Liver (tissue), 9 donors: Measurements from ENCODE around the gene KCNC4. TPM values are rescaled to one million over a fixed set of nuclear protein-coding genes. Genes with fewer than 3 reads are reported as not detected.

Experiments
- DNase-seq: peaks from one replicate; pipeline ENCODE4 v3.0.0-alpha.2; 2017; ENCODE audit warnings: low spot score
- H3K27ac ChIP-seq, 2 donors: one replicate each; pipeline ENCODE4 v1.7.0; 2013; ENCODE audit warnings: inconsistent platforms in 2 of 2, low read length in 2 of 2, control low read depth in 1 of 2, low read depth in 1 of 2, mild to moderate bottlenecking in 1 of 2
- H3K27me3 ChIP-seq, 4 donors: one replicate each; pipeline versions ENCODE4 v1.6.1 to v1.7.0; 2013; ENCODE audit warnings: low read length in 3 of 4, inconsistent platforms in 1 of 4, mild to moderate bottlenecking in 1 of 4, moderate library complexity in 1 of 4; ENCODE audit not compliant: control insufficient read depth in 4 of 4, insufficient read depth in 4 of 4
- H3K36me3 ChIP-seq, 4 donors: one replicate each; pipeline versions ENCODE4 v1.6.1 to v1.7.0; 2013; ENCODE audit warnings: low read length in 3 of 4, mild to moderate bottlenecking in 3 of 4, low read depth in 1 of 4, moderate library complexity in 1 of 4; ENCODE audit not compliant: control insufficient read depth in 4 of 4, insufficient read depth in 3 of 4
- H3K4me1 ChIP-seq, 4 donors: one replicate each; pipeline versions ENCODE4 v1.6.1 to v1.7.0; 2013; ENCODE audit warnings: low read length in 3 of 4, mild to moderate bottlenecking in 3 of 4, moderate library complexity in 1 of 4; ENCODE audit not compliant: control insufficient read depth in 4 of 4, insufficient read depth in 4 of 4
- H3K4me3 ChIP-seq, 3 donors: one replicate each; pipeline versions ENCODE4 v1.6.1 to v1.7.0; 2013; ENCODE audit warnings: low read length in 3 of 3, control low read depth in 1 of 3, low read depth in 1 of 3, mild to moderate bottlenecking in 1 of 3
- H3K9ac ChIP-seq, 2 donors: one replicate each; pipeline ENCODE4 v1.7.0; 2013; ENCODE audit warnings: low read length in 2 of 2, mild to moderate bottlenecking in 2 of 2, moderate library complexity in 2 of 2, control low read depth in 1 of 2, low read depth in 1 of 2
- H3K9me3 ChIP-seq, 4 donors: one replicate each; pipeline versions ENCODE4 v1.6.1 to v1.7.0; 2013; ENCODE audit warnings: low read length in 3 of 4; ENCODE audit not compliant: control insufficient read depth in 4 of 4
- EGR1 ChIP-seq, 2 donors: IDR thresholded peaks; 2 replicates each; pipeline ENCODE4 v1.6.1; 2016 to 2018; ENCODE audit warnings: antibody characterized with exemption in 2 of 2, low read depth in 2 of 2
- FOXA1 ChIP-seq: IDR thresholded peaks from 2 replicates; pipeline ENCODE4 v1.6.1; 2016; ENCODE audit warnings: antibody characterized with exemption
- FOXA2 ChIP-seq: IDR thresholded peaks from 2 replicates; pipeline ENCODE4 v1.6.1; 2016; ENCODE audit warnings: antibody characterized with exemption
- GABPA ChIP-seq, 2 donors: IDR thresholded peaks in 1 of 2; conservative IDR thresholded peaks in 1 of 2; 2 replicates each; pipeline ENCODE4 v1.6.1; 2016; ENCODE audit warnings: antibody characterized with exemption in 2 of 2, mild to moderate bottlenecking in 1 of 2, moderate library complexity in 1 of 2
- HNF4A ChIP-seq, 2 donors: conservative IDR thresholded peaks; 2 replicates each; pipeline ENCODE4 v1.6.1; 2016; ENCODE audit warnings: antibody characterized with exemption in 2 of 2, mild to moderate bottlenecking in 2 of 2
- HNF4G ChIP-seq: IDR thresholded peaks from 2 replicates; pipeline ENCODE4 v1.6.1; 2016; ENCODE audit warnings: antibody characterized with exemption
- JUND ChIP-seq, 2 donors: IDR thresholded peaks; 2 replicates each; pipeline ENCODE4 v1.6.1; 2016; ENCODE audit warnings: antibody characterized with exemption in 2 of 2
- NR2F2 ChIP-seq: IDR thresholded peaks from 2 replicates; pipeline ENCODE4 v1.6.1; 2016; ENCODE audit warnings: antibody characterized with exemption
- RAD21 ChIP-seq, 2 donors: IDR thresholded peaks; 2 replicates each; pipeline ENCODE4 v1.6.1; 2016; ENCODE audit warnings: antibody characterized with exemption in 2 of 2, mild to moderate bottlenecking in 2 of 2
- RXRA ChIP-seq, 2 donors: IDR thresholded peaks; 2 replicates each; pipeline ENCODE4 v1.6.1; 2017 to 2018; ENCODE audit warnings: antibody characterized with exemption in 2 of 2, mild to moderate bottlenecking in 1 of 2
- SP1 ChIP-seq: IDR thresholded peaks from 2 replicates; pipeline ENCODE4 v1.6.1; 2018; ENCODE audit warnings: antibody characterized with exemption, mild to moderate bottlenecking
- TAF1 ChIP-seq: conservative IDR thresholded peaks from 2 replicates; pipeline ENCODE4 v1.6.1; 2016; ENCODE audit warnings: antibody characterized with exemption, mild to moderate bottlenecking
- YY1 ChIP-seq: IDR thresholded peaks from 2 replicates; pipeline ENCODE4 v1.6.1; 2016; ENCODE audit warnings: antibody characterized with exemption, mild to moderate bottlenecking
- WGBS: extraction: QIAGEN DNeasy Blood & Tissue Kit; methylation state at CpG from one replicate; pipeline ENCODE4 v1.1.7; 2013; 5-methylcytosine and 5-hydroxymethylcytosine counted together
- polyA plus RNA-seq, 2 donors: library from polyadenylated mRNA; stranded (reverse) in 1 of 2; unstranded in 1 of 2; fragments of 200-250 nt in 1 of 2; fragments of >200 nt in 1 of 2; fragmentation: Nextera tagmentation in 1 of 2; extraction: Ambion mirVana in 1 of 2; gene quantifications; one replicate each; pipeline versions ENCODE4 v1.2.1 to v1.2.3, GENCODE V29; 2013 to 2015
- total RNA-seq, 2 donors: library from RNA; depleted of rRNA; stranded (reverse); fragments of >200 nt; gene quantifications; one replicate each; pipeline ENCODE4 v1.2.3, GENCODE V29; 2014
- TF ChIP-seq, protein P1 (sequence below): IDR thresholded peaks from 2 replicates; pipeline ENCODE4 v1.6.1; 2016; ENCODE audit warnings: antibody characterized with exemption
- TF ChIP-seq, protein P2 (sequence below): IDR thresholded peaks from 2 replicates; pipeline ENCODE4 v1.6.1; 2016; ENCODE audit warnings: antibody characterized with exemption
- TF ChIP-seq, protein P3 (sequence below): fragments of 150-350 bp; IDR thresholded peaks from 2 replicates; pipeline ENCODE4 v1.5.1; 2017; ENCODE audit warnings: improper control_type of control experiment, low read depth, low read length; ENCODE audit not compliant: missing input control
- TF ChIP-seq, protein P4 (sequence below): IDR thresholded peaks from 2 replicates; pipeline ENCODE4 v1.6.1; 2016; ENCODE audit warnings: antibody characterized with exemption, mild to moderate bottlenecking
- TF ChIP-seq, protein P5 (sequence below): IDR thresholded peaks from 2 replicates; pipeline ENCODE4 v1.6.1; 2016; ENCODE audit warnings: antibody characterized with exemption
- donor health status: healthy.
- donor health status: healthy.
- donor health status: healthy.
- donor health status: healthy.
- donor health status: healthy.

KCNC4 gene
- total and polyA plus RNA-seq, 4 donors: 0.46 to 2.5 (median 1.5) TPM

DNA sequence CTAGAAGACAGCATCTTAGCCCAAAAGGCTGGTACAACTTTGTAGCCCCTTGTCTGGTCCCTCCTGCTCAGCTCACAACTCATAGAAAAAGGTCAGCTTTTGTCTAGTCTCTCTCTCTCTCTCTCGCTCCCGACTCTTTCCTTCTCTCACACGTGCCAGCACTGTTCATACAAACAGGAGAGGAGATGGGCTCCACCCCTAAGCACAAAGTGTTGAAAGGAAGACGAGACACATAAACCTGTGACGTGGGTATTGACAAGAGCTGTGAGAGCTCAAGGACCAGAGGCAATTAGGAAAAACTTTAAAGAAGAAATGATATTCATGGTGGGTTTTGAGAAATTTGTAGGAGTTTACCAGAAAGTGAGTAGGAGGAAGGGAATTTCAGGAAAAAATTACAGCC lies 23.6 kb upstream of the KCNC4 start:
- Histone ChIP-seq H3K4me3 (no peak overlapping the region), H3K36me3 (no peaks in the 10 kb centered on the region), H3K4me1 (peaks cover 0 to 4% (median 3%) of the 10 kb centered on the region in 4 donors), H3K27me3 (peaks cover 0 to 4% (median 0%) of the 10 kb centered on the region in 4 donors), H3K27ac (no peak overlapping the region), H3K9me3 (no peaks in the 10 kb centered on the region), H3K9ac (no peak overlapping the region)
- no peak for DNase-seq
- WGBS: 31% methylated on average over 5 of the region's 5 CpGs
- TF ChIP-seq, protein P1, sequence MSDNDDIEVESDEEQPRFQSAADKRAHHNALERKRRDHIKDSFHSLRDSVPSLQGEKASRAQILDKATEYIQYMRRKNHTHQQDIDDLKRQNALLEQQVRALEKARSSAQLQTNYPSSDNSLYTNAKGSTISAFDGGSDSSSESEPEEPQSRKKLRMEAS: no peak
- TF ChIP-seq NR2F2: no peak
- no peak for TF ChIP-seq TAF1
- TF ChIP-seq EGR1 (IDR thresholded peaks at IDR 0.05; ENCODE audit: low read depth in 2 of 2): no peak
- no peak for TF ChIP-seq YY1
- TF ChIP-seq FOXA1: no peak
- TF ChIP-seq, protein P2, sequence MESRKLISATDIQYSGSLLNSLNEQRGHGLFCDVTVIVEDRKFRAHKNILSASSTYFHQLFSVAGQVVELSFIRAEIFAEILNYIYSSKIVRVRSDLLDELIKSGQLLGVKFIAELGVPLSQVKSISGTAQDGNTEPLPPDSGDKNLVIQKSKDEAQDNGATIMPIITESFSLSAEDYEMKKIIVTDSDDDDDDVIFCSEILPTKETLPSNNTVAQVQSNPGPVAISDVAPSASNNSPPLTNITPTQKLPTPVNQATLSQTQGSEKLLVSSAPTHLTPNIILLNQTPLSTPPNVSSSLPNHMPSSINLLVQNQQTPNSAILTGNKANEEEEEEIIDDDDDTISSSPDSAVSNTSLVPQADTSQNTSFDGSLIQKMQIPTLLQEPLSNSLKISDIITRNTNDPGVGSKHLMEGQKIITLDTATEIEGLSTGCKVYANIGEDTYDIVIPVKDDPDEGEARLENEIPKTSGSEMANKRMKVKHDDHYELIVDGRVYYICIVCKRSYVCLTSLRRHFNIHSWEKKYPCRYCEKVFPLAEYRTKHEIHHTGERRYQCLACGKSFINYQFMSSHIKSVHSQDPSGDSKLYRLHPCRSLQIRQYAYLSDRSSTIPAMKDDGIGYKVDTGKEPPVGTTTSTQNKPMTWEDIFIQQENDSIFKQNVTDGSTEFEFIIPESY: no peak
- no peak for TF ChIP-seq HNF4A (conservative IDR thresholded peaks at IDR 0.05)
- TF ChIP-seq, protein P3, sequence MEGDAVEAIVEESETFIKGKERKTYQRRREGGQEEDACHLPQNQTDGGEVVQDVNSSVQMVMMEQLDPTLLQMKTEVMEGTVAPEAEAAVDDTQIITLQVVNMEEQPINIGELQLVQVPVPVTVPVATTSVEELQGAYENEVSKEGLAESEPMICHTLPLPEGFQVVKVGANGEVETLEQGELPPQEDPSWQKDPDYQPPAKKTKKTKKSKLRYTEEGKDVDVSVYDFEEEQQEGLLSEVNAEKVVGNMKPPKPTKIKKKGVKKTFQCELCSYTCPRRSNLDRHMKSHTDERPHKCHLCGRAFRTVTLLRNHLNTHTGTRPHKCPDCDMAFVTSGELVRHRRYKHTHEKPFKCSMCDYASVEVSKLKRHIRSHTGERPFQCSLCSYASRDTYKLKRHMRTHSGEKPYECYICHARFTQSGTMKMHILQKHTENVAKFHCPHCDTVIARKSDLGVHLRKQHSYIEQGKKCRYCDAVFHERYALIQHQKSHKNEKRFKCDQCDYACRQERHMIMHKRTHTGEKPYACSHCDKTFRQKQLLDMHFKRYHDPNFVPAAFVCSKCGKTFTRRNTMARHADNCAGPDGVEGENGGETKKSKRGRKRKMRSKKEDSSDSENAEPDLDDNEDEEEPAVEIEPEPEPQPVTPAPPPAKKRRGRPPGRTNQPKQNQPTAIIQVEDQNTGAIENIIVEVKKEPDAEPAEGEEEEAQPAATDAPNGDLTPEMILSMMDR: no peak
- TF ChIP-seq, protein P4, sequence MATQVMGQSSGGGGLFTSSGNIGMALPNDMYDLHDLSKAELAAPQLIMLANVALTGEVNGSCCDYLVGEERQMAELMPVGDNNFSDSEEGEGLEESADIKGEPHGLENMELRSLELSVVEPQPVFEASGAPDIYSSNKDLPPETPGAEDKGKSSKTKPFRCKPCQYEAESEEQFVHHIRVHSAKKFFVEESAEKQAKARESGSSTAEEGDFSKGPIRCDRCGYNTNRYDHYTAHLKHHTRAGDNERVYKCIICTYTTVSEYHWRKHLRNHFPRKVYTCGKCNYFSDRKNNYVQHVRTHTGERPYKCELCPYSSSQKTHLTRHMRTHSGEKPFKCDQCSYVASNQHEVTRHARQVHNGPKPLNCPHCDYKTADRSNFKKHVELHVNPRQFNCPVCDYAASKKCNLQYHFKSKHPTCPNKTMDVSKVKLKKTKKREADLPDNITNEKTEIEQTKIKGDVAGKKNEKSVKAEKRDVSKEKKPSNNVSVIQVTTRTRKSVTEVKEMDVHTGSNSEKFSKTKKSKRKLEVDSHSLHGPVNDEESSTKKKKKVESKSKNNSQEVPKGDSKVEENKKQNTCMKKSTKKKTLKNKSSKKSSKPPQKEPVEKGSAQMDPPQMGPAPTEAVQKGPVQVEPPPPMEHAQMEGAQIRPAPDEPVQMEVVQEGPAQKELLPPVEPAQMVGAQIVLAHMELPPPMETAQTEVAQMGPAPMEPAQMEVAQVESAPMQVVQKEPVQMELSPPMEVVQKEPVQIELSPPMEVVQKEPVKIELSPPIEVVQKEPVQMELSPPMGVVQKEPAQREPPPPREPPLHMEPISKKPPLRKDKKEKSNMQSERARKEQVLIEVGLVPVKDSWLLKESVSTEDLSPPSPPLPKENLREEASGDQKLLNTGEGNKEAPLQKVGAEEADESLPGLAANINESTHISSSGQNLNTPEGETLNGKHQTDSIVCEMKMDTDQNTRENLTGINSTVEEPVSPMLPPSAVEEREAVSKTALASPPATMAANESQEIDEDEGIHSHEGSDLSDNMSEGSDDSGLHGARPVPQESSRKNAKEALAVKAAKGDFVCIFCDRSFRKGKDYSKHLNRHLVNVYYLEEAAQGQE: no peak
- TF ChIP-seq SP1: no peak

DNA sequence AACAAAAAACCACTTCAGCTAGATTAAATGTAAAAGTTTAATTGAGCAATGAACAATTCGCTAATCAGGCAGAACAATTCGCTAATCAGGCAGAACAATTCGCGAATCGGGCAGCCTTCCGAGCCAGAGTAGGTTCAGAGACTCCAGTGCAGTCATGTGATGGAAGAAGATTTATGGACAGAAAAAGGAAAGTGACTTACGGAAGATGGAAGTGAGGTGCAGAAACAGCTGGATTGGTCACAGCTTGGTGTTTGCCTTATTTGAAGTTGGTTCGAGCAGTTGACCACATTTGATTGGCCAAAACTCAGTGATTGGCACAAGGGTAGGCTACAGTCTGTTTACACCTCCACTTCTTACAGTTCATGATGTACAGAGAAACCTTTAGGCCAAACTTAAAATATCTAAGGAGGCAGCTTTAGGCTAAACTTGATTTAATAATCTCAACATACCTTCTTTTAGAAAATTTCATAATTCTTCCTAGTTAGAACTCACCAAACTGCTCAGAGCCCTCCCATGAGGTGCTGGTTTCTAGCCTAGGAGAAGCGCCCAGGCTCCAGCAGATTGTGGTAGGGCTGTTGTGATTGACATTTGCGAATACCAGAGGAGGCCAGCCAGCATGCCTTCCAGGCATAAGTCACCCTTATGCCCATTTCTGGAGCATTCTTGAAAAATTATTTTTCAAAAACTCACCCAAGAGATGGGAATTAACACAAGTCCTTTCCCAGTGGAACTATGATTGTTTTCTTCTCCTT lies 22.8 kb upstream of the KCNC4 start:
- WGBS: 87% methylated on average over 10 of the region's 10 CpGs
- TF ChIP-seq FOXA1: no peak
- TF ChIP-seq FOXA2: no peak
- no peak for TF ChIP-seq SP1
- TF ChIP-seq, protein P3: no peak
- TF ChIP-seq NR2F2: no peak
- TF ChIP-seq, protein P5, sequence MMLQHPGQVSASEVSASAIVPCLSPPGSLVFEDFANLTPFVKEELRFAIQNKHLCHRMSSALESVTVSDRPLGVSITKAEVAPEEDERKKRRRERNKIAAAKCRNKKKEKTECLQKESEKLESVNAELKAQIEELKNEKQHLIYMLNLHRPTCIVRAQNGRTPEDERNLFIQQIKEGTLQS: no peak
- TF ChIP-seq HNF4A (conservative IDR thresholded peaks at IDR 0.05): no peak
- TF ChIP-seq EGR1 (IDR thresholded peaks at IDR 0.05; ENCODE audit: low read depth in 2 of 2): no peak
- TF ChIP-seq RAD21 (IDR thresholded peaks at IDR 0.05): no peak
- TF ChIP-seq, protein P2: no peak
- no peak for TF ChIP-seq TAF1
- no peak for TF ChIP-seq RXRA (IDR thresholded peaks at IDR 0.05)
- no peak for TF ChIP-seq JUND (IDR thresholded peaks at IDR 0.05)
- no peak for TF ChIP-seq HNF4G
- TF ChIP-seq YY1: no peak
- TF ChIP-seq GABPA (IDR thresholded peaks at IDR 0.05 in 1 of 2, conservative IDR thresholded peaks at IDR 0.05 in 1 of 2): no peak
- TF ChIP-seq, protein P1: no peak
- H3K27ac ChIP-seq: no peak overlapping the region

More for the DNA sequence above, 22.8 kb upstream of the KCNC4 start:
- H3K9me3 ChIP-seq: no peaks in the 10 kb centered on the region
- H3K4me1 ChIP-seq: peaks cover 0 to 4% (median 3%) of the 10 kb centered on the region in 4 donors
- no peaks in the 10 kb centered on the region for H3K36me3 ChIP-seq
- peaks cover 0 to 4% (median 0%) of the 10 kb centered on the region in 4 donors for H3K27me3 ChIP-seq
- DNase-seq: no peak
- H3K9ac ChIP-seq: no peak overlapping the region
- H3K4me3 ChIP-seq: no peak overlapping the region
